ENCODE results near the gene AHCTF1.
A peak's percentile ranks its signal among the peaks of the same experiment; 100 is the strongest.
"Not testable (repeated sequence)": the region's sequence is repeated elsewhere in the genome, so short reads cannot be mapped to it uniquely, and the experiment has no call there.

AHCTF1 gene

DNA sequence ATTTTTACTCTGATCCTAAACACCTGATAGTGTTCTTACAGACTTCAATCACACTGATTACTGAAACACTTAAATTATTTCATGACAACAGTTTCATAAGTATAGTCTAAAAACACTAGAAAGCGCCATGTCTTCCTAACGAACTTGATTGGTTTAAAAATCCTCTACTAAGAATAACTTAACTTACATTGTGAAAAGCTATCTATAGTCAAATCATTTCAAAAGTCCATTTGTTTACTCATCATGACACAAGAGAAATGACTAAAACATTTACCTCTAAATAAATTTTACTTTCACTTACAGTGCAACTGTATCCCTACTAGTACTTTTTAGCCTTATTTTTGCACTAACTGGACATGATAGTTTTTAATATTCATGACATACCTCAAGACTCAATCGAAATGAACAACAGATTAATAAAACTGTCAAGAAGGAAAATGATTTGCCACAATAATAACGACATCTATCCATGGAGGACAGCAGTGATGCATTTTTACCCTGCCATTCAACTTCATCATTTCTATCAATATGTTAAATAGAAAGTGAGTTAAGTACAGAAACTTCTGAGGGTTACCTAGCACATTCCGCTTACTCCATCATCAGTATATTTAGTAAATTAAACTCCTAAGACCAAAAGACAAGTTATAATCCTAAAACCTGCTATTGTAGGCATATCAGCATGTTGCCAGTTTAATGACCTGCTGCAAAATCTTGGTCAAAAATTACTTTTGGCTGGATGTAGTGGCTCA is 38.4 kb downstream of the AHCTF1 start:
- peaks cover 7% of the 10 kb centered on the region for H3K4me1 Mint-ChIP-seq (ENCODE audit: low read depth)
- peaks cover 82% of the 10 kb centered on the region for H3K36me3 Mint-ChIP-seq (ENCODE audit: low read depth)
- H3K27ac Mint-ChIP-seq, result no peak overlapping the region
- no peak overlapping the region for H3K4me3 Mint-ChIP-seq
- no peaks in the 10 kb centered on the region for H3K27me3 Mint-ChIP-seq
- no peaks in the 10 kb centered on the region for H3K9me3 Mint-ChIP-seq

- peaks cover 83% of the 10 kb centered on the region for H3K36me3 Mint-ChIP-seq (ENCODE audit: low read depth)
These were observed 40.6 kb downstream of the AHCTF1 start for GRCh38 chr1:246891105-246891504.

GRCh38 chr1:246888522-246888921 is 43.2 kb downstream of the AHCTF1 start:
- H3K27me3 Mint-ChIP-seq, result no peaks in the 10 kb centered on the region
- peak overlapping the region; percentile 7 for H3K27ac Mint-ChIP-seq
- H3K4me3 Mint-ChIP-seq, result no peak overlapping the region
- peaks cover 7% of the 10 kb centered on the region for H3K4me1 Mint-ChIP-seq (ENCODE audit: low read depth)
- H3K36me3 Mint-ChIP-seq (ENCODE audit: low read depth), result peaks cover 81% of the 10 kb centered on the region
- no peaks in the 10 kb centered on the region for H3K9me3 Mint-ChIP-seq

More at GRCh38 chr1:246891105-246891504, 40.6 kb downstream of the AHCTF1 start:
- Mint-ChIP-seq H3K27ac (no peak overlapping the region), H3K4me3 (no peak overlapping the region), H3K9me3 (no peaks in the 10 kb centered on the region), H3K27me3 (no peaks in the 10 kb centered on the region), H3K4me1 (ENCODE audit: low read depth) (peaks cover 7% of the 10 kb centered on the region)

- not testable (repeated sequence) for H3K27me3 Mint-ChIP-seq; H3K9me3 Mint-ChIP-seq; H3K4me3 Mint-ChIP-seq; H3K4me1 Mint-ChIP-seq (ENCODE audit: low read depth); H3K27ac Mint-ChIP-seq
- peaks cover 85% of the 10 kb centered on the region for H3K36me3 Mint-ChIP-seq (ENCODE audit: low read depth)
These were observed 46.4 kb downstream of the AHCTF1 start for GRCh38 chr1:246885389-246885788.

DNA sequence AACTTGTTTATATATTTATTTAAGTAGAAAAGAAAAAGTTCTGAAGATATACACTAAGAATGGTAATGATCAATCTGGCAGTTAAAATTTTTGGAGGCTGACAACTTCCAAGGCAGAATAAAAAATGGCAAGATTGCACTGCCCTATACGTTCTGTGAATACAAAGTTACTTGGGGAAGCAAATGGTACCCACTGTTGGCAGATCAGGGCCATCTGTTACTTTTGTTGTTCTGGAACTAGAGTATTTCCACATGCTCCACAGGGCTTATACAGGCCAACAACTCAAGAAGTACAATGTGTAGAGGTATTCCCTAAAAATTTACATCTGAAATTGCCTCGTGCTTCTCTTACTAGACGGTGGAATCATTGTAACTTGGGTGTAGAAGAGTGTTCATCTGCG is 53.2 kb downstream of the AHCTF1 start:
- no peaks in the 10 kb centered on the region for H3K9me3 Mint-ChIP-seq

DNA sequence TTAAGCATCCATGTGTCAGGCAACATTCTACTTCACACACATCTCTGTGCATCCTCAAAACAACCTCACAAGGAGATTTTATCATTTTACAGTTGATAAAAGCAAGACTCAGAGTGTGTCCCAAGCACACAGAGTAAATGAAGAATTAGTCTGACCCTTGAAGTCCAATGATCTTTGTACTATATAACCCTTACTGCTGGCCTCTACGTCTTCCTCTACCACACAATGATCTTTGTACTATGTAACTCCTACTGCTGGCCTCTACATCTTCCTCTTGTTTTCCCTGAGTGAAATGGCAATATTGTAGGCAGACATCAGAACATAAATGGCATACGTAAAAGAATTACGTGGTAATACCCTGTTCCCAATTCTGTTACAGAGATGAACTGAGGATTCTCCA is 55.3 kb downstream of the AHCTF1 start:
- no peak overlapping the region for H3K4me3 Mint-ChIP-seq
- no peaks in the 10 kb centered on the region for H3K9me3 Mint-ChIP-seq
- peaks cover 85% of the 10 kb centered on the region for H3K36me3 Mint-ChIP-seq (ENCODE audit: low read depth)
- peaks cover 32% of the 10 kb centered on the region for H3K4me1 Mint-ChIP-seq (ENCODE audit: low read depth)
- no peak overlapping the region for H3K27ac Mint-ChIP-seq
- H3K27me3 Mint-ChIP-seq, result no peaks in the 10 kb centered on the region

More for the DNA sequence above, 53.2 kb downstream of the AHCTF1 start:
- peaks cover 79% of the 10 kb centered on the region for H3K36me3 Mint-ChIP-seq (ENCODE audit: low read depth)
- no peak overlapping the region for H3K4me3 Mint-ChIP-seq
- no peak overlapping the region for H3K27ac Mint-ChIP-seq
- H3K27me3 Mint-ChIP-seq, result no peaks in the 10 kb centered on the region
- peaks cover 25% of the 10 kb centered on the region for H3K4me1 Mint-ChIP-seq (ENCODE audit: low read depth)

GRCh38 chr1:246875041-246876026 is 56.4 kb downstream of the AHCTF1 start:
- H3K27ac Mint-ChIP-seq, result peak overlapping the region; percentile 1
- no peaks in the 10 kb centered on the region for H3K9me3 Mint-ChIP-seq
- H3K27me3 Mint-ChIP-seq, result no peaks in the 10 kb centered on the region
- peaks cover 84% of the 10 kb centered on the region for H3K36me3 Mint-ChIP-seq (ENCODE audit: low read depth)
- no peak overlapping the region for H3K4me3 Mint-ChIP-seq
- H3K4me1 Mint-ChIP-seq (ENCODE audit: low read depth), result peaks cover 32% of the 10 kb centered on the region

- H3K4me1 Mint-ChIP-seq (ENCODE audit: low read depth), result no peaks in the 10 kb centered on the region
- no peak overlapping the region for H3K27ac Mint-ChIP-seq
- H3K27me3 Mint-ChIP-seq, result no peaks in the 10 kb centered on the region
These were observed 65.8 kb downstream of the AHCTF1 start for GRCh38 chr1:246865921-246866320.

DNA sequence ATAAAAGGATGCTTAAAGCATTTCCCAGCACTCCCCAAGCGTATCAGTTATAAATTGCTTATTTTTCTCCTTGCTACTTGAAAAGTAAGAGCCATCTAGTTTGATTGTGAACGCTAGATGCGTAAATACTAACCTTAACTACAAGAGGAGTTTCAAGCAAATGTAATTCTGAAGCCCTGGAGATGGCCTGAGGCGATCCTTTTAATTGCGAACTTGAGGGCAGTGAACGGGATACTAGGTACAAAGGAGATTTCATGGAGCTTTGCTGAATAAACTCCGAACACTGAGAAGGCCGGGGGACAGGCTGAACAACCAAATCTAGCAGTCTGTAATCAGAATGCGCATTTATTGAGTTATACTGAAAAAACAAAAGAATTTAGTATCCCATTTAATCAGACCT is 68.0 kb downstream of the AHCTF1 start:
- H3K4me1 Mint-ChIP-seq (ENCODE audit: low read depth); H3K27me3 Mint-ChIP-seq; H3K27ac Mint-ChIP-seq; H3K9me3 Mint-ChIP-seq; H3K4me3 Mint-ChIP-seq: not testable (repeated sequence)
- peaks cover 66% of the 10 kb centered on the region for H3K36me3 Mint-ChIP-seq (ENCODE audit: low read depth)

More at GRCh38 chr1:246865921-246866320, 65.8 kb downstream of the AHCTF1 start:
- no peak overlapping the region for H3K4me3 Mint-ChIP-seq
- no peaks in the 10 kb centered on the region for H3K9me3 Mint-ChIP-seq
- H3K36me3 Mint-ChIP-seq (ENCODE audit: low read depth), result peaks cover 65% of the 10 kb centered on the region

GRCh38 chr1:246860401-246860800 is 71.3 kb downstream of the AHCTF1 start:
- Mint-ChIP-seq H3K9me3 (no peaks in the 10 kb centered on the region), H3K4me1 (ENCODE audit: low read depth) (no peaks in the 10 kb centered on the region), H3K4me3 (no peak overlapping the region), H3K27me3 (no peaks in the 10 kb centered on the region), H3K27ac (no peak overlapping the region), H3K36me3 (ENCODE audit: low read depth) (peaks cover 74% of the 10 kb centered on the region)

GRCh38 chr1:246856371-246856770 is 75.4 kb downstream of the AHCTF1 start:
- peaks cover 83% of the 10 kb centered on the region for H3K36me3 Mint-ChIP-seq (ENCODE audit: low read depth)
- H3K27ac Mint-ChIP-seq, result no peak overlapping the region

GRCh38 chr1:246850640-246851039 is 81.1 kb downstream of the AHCTF1 start:
- not testable (repeated sequence) for H3K9me3 Mint-ChIP-seq; H3K27me3 Mint-ChIP-seq; H3K4me1 Mint-ChIP-seq (ENCODE audit: low read depth); H3K27ac Mint-ChIP-seq; H3K4me3 Mint-ChIP-seq
- H3K36me3 Mint-ChIP-seq (ENCODE audit: low read depth), result peaks cover 78% of the 10 kb centered on the region

More at GRCh38 chr1:246856371-246856770, 75.4 kb downstream of the AHCTF1 start:
- Mint-ChIP-seq H3K9me3 (no peaks in the 10 kb centered on the region), H3K4me1 (ENCODE audit: low read depth) (no peaks in the 10 kb centered on the region), H3K4me3 (no peak overlapping the region), H3K27me3 (no peaks in the 10 kb centered on the region)

DNA sequence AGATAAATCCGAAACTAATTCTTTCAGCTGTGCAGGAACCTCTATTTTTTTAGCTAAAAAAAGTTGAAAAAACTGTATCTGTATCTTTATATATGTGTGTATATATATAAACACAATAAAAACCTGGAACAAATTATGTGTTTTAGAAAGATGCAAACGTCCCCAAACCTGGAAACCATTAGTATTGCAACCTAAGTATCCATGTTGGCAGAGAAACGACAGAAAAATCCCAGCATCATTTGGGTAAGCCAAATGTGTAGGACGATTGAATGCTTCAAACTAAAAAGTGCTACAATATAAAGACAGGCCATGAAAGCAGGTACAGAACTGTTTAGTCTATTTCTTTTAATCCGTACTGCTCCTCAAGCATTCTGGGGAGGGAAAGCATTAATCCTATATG is 87.9 kb downstream of the AHCTF1 start:
- no peaks in the 10 kb centered on the region for H3K9me3 Mint-ChIP-seq
- peaks cover 66% of the 10 kb centered on the region for H3K36me3 Mint-ChIP-seq (ENCODE audit: low read depth)
- no peaks in the 10 kb centered on the region for H3K27me3 Mint-ChIP-seq
- H3K4me1 Mint-ChIP-seq (ENCODE audit: low read depth), result no peaks in the 10 kb centered on the region
- no peak overlapping the region for H3K4me3 Mint-ChIP-seq
- H3K27ac Mint-ChIP-seq, result no peak overlapping the region

- H3K9me3 Mint-ChIP-seq, result not testable (repeated sequence)
These were observed 91.0 kb downstream of the AHCTF1 start for GRCh38 chr1:246840761-246841160.

GRCh38 chr1:246838118-246838456 is 93.7 kb downstream of the AHCTF1 start:
- Mint-ChIP-seq H3K4me1 (ENCODE audit: low read depth) (peaks cover 7% of the 10 kb centered on the region), H3K4me3 (no peak overlapping the region), H3K27ac (no peak overlapping the region), H3K9me3 (no peaks in the 10 kb centered on the region), H3K27me3 (peaks cover 5% of the 10 kb centered on the region), H3K36me3 (ENCODE audit: low read depth) (peaks cover 27% of the 10 kb centered on the region)

More at GRCh38 chr1:246840761-246841160, 91.0 kb downstream of the AHCTF1 start:
- peaks cover 43% of the 10 kb centered on the region for H3K36me3 Mint-ChIP-seq (ENCODE audit: low read depth)
- not testable (repeated sequence) for H3K27me3 Mint-ChIP-seq; H3K27ac Mint-ChIP-seq; H3K4me1 Mint-ChIP-seq (ENCODE audit: low read depth); H3K4me3 Mint-ChIP-seq

All from stimulated activated naive CD8-positive, alpha-beta T cell treated with anti-CD3 and anti-CD28 coated beads, Interleukin-15, Interleukin-2, amounts not matched to agents 100 ng/mL and 50 ng/mL, for 24 hours (primary cell).